ENCODE measurements around the gene EIF2A. TPM values are rescaled to one million over a fixed set of nuclear protein-coding genes. Genes with fewer than 3 reads are reported as not detected.

Gene EIF2A
- total and polyA plus RNA-seq, 9 donors, result 88.8 to 206 (median 112) TPM

Other genes with a start within 250 kb of the EIF2A start
- gene TSC22D2, start 138.5 kb upstream of the EIF2A start, total RNA-seq, result 10 to 100 TPM; 13.8 to 33.4 (median 28.0) TPM
- gene TSC22D2, start 138.5 kb upstream of the EIF2A start, polyA plus RNA-seq, result 10 to 100 TPM; 11.2 to 23.1 TPM
- gene SERP1, start 291 bp upstream of the EIF2A start, total RNA-seq, result 100 to 1,000 TPM in 5 of 7 donors, 10 to 100 TPM in 2; 93.5 to 638 (median 117) TPM
- 10 to 100 TPM; 74.9 to 87.1 TPM for gene SERP1, start 291 bp upstream of the EIF2A start, polyA plus RNA-seq
- 10 to 100 TPM; 56.0 to 78.5 (median 69.1) TPM for gene SELENOT, start 56.5 kb downstream of the EIF2A start, total RNA-seq
- gene SELENOT, start 56.5 kb downstream of the EIF2A start, polyA plus RNA-seq, result 10 to 100 TPM; 43.4 to 98.1 TPM
- gene ERICH6, start 157.1 kb downstream of the EIF2A start, total RNA-seq, result 1 to 10 TPM in 1 of 7 donors, under 1 TPM in 2, not detected in 4; 0.36 to 1.3 (median 0.51) TPM
- under 1 TPM in 1 of 2 donors, not detected in 1; 0.04 TPM for gene ERICH6, start 157.1 kb downstream of the EIF2A start, polyA plus RNA-seq
- gene SIAH2, start 216.4 kb downstream of the EIF2A start, total RNA-seq, result 10 to 100 TPM; 26.6 to 98.7 (median 37.1) TPM
- gene SIAH2, start 216.4 kb downstream of the EIF2A start, polyA plus RNA-seq, result 10 to 100 TPM; 18.0 to 40.7 TPM

All from ovary (tissue), 9 donors.